Measurements from ENCODE around the gene CMC2. TPM values are rescaled to one million over a fixed set of nuclear protein-coding genes. Genes with fewer than 3 reads are reported as not detected.

The CMC2 gene
- total and polyA plus RNA-seq, 9 donors: 19.1 to 41.1 (median 25.9) TPM

DNA sequence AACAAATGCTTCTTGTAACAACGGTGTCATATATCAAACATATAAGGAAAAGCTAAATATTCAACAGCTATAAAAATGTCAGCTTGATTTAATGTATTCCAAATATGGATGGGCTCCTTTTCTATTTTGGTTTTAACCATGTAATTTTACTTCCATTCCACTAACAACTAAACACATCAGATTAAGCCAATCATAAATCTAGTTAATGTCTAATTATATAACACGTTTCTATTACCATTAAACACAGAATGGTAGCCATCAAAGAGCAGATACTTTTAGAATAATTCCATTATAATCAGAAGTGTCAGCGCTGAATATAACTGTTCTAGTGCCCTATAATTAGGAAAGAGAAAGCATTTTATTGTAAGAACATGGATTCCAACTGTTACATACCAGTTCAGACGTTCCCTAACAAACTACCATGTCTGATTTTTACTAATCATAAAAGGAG, 10.0 kb downstream of the CMC2 start:
- WGBS, 3 donors: 25 to 39% (median 26%) methylated on average over 4 of the region's 4 CpGs
- intact Hi-C loops (cut with DNase I): no loop called here

DNA sequence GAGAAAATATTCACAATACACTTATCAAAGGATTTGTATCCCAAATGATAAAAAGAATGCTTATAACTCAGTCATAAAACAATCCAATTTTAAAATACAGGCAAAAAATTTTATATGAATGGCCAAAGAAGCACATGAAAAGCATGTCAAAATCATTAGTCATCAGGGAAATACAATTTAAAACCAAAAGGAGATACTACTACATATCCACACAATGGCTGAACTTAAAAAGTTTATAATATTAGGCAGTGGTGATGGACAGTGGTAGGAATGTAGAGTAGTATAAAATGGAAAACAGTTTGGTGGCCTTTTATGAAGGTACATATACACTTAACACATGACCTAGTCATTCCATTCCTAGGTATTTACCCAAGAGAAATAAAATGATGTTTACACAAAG, 12.2 kb downstream of the CMC2 start:
- H3K4me3 ChIP-seq: no peak overlapping the region
- peaks cover 1% of the 10 kb centered on the region for H3K4me1 ChIP-seq (ENCODE audit: insufficient read depth)
- TF ChIP-seq, protein P1, sequence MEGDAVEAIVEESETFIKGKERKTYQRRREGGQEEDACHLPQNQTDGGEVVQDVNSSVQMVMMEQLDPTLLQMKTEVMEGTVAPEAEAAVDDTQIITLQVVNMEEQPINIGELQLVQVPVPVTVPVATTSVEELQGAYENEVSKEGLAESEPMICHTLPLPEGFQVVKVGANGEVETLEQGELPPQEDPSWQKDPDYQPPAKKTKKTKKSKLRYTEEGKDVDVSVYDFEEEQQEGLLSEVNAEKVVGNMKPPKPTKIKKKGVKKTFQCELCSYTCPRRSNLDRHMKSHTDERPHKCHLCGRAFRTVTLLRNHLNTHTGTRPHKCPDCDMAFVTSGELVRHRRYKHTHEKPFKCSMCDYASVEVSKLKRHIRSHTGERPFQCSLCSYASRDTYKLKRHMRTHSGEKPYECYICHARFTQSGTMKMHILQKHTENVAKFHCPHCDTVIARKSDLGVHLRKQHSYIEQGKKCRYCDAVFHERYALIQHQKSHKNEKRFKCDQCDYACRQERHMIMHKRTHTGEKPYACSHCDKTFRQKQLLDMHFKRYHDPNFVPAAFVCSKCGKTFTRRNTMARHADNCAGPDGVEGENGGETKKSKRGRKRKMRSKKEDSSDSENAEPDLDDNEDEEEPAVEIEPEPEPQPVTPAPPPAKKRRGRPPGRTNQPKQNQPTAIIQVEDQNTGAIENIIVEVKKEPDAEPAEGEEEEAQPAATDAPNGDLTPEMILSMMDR (IDR thresholded peaks at IDR 0.05): no peak
- TF ChIP-seq EP300 (IDR thresholded peaks at IDR 0.05): no peak
- TF ChIP-seq POLR2A (IDR thresholded peaks at IDR 0.05): no peak
- H3K27ac ChIP-seq: no peak overlapping the region
- no peaks in the 10 kb centered on the region for H3K36me3 ChIP-seq
- intact Hi-C loops (cut with DNase I): no loop called here
- H3K9me3 ChIP-seq: no peaks in the 10 kb centered on the region
- no peaks in the 10 kb centered on the region for H3K27me3 ChIP-seq
- no peak for DNase-seq

More for the DNA sequence above, 10.0 kb downstream of the CMC2 start:
- Histone ChIP-seq H3K27ac (no peak overlapping the region), H3K4me3 (no peak overlapping the region), H3K9me3 (no peaks in the 10 kb centered on the region), H3K27me3 (no peaks in the 10 kb centered on the region), H3K36me3 (no peaks in the 10 kb centered on the region), H3K4me1 (ENCODE audit: insufficient read depth) (peaks cover 1% of the 10 kb centered on the region)
- no peak for DNase-seq
- TF ChIP-seq POLR2A (IDR thresholded peaks at IDR 0.05) (no peak), EP300 (IDR thresholded peaks at IDR 0.05) (no peak)
- TF ChIP-seq, protein P1 (IDR thresholded peaks at IDR 0.05): no peak

DNA sequence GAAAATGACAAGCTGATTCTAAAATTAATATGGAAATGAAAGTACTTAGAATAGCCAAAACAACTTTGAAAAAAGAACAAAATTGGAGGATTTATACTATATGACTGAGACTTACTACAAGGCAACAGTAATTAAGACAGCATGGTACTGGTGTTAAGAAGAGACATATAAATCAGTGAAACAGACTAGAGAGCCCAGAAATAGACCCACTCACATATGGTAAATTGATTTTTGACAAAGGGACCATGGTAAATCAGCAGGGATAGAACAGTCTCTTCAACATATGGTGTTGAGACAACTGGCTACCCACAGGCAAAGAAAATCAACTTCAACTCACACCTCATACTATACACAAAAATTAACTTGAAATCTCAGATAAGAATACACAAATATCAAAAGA, 12.9 kb downstream of the CMC2 start:
- DNase-seq: no peak
- peaks cover 1% of the 10 kb centered on the region for H3K4me1 ChIP-seq (ENCODE audit: insufficient read depth)
- H3K4me3 ChIP-seq: no peak overlapping the region
- no peak for TF ChIP-seq POLR2A (IDR thresholded peaks at IDR 0.05)
- TF ChIP-seq, protein P1 (IDR thresholded peaks at IDR 0.05): no peak
- TF ChIP-seq EP300 (IDR thresholded peaks at IDR 0.05): no peak
- intact Hi-C loops (cut with DNase I): no loop called here
- H3K27me3 ChIP-seq: no peaks in the 10 kb centered on the region
- H3K9me3 ChIP-seq: no peaks in the 10 kb centered on the region
- H3K27ac ChIP-seq: no peak overlapping the region
- H3K36me3 ChIP-seq: no peaks in the 10 kb centered on the region

DNA sequence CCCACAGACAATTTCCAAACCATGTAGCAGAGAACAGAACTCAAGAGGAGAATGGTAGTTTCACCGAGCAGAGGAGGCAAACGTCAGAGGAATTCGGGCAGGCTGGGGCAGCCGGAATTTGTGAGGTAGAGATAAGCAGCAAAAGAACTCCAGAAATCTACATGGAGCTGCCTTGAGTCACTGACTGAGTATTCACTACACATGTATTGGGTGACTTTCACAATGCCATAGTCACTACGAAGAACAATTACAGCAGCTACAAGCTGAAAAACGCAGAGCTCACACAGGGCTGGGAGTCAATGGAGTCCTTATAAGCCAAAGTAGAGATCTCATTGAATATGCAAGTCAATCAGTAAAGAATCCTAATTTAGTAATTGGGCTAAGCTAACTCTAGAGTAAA, 13.4 kb downstream of the CMC2 start:
- Histone ChIP-seq H3K9me3 (no peaks in the 10 kb centered on the region), H3K4me1 (ENCODE audit: insufficient read depth) (peaks cover 1% of the 10 kb centered on the region), H3K36me3 (no peaks in the 10 kb centered on the region), H3K4me3 (no peak overlapping the region), H3K27me3 (no peaks in the 10 kb centered on the region), H3K27ac (no peak overlapping the region)
- TF ChIP-seq POLR2A (IDR thresholded peaks at IDR 0.05): no peak
- TF ChIP-seq, protein P1 (IDR thresholded peaks at IDR 0.05): no peak
- TF ChIP-seq EP300 (IDR thresholded peaks at IDR 0.05): no peak
- WGBS, 3 donors: 23 to 46% (median 41%) methylated on average over 6 of the region's 6 CpGs
- no peak for DNase-seq
- intact Hi-C loops (cut with DNase I): no loop called here

All from ovary (tissue), 9 donors.